ENCODE results near the gene CNOT1. TPM values are rescaled to one million over a fixed set of nuclear protein-coding genes. Genes with fewer than 3 reads are reported as not detected.

The CNOT1 gene
- polyA plus RNA-seq, 1 donor from 2014 or later: 66.2 TPM

- H3K9me3 ChIP-seq (ENCODE audit: low read length): no peaks in the 10 kb centered on the region
- H3K4me3 ChIP-seq (ENCODE audit: low read length): peak overlapping the region; percentile 76
- no peak overlapping the region for H3K4me2 ChIP-seq (ENCODE audit: low read length)
- no peaks in the 10 kb centered on the region for H3F3A ChIP-seq (ENCODE audit: insufficient read depth, low read length, poor library complexity, severe bottlenecking)
- peaks cover 4% of the 10 kb centered on the region for H4K20me1 ChIP-seq (ENCODE audit: insufficient read depth)
- no peak overlapping the region for H3K9ac ChIP-seq (ENCODE audit: low read length)
- H3K79me2 ChIP-seq (replicated peaks; ENCODE audit: insufficient read depth, low read length): peaks cover 41% of the 10 kb centered on the region
- H3K36me3 ChIP-seq (ENCODE audit: insufficient read depth, low read length): no peaks in the 10 kb centered on the region
- no peaks in the 10 kb centered on the region for H3K9me2 ChIP-seq (ENCODE audit: insufficient read depth, low read length)
- TF ChIP-seq MXI1 (conservative IDR thresholded peaks at IDR 0.05; ENCODE audit: poor library complexity, severe bottlenecking): no peak
- no peak for TF ChIP-seq EP300 (conservative IDR thresholded peaks at IDR 0.05; ENCODE audit: poor library complexity, severe bottlenecking)
- no peak for TF ChIP-seq REST (IDR thresholded peaks at IDR 0.05; ENCODE audit: borderline replicate concordance)
- TF ChIP-seq CTCF (IDR thresholded peaks at IDR 0.05; ENCODE audit: poor library complexity, severe bottlenecking): no peak
- TF ChIP-seq EZH2 (IDR thresholded peaks at IDR 0.05; ENCODE audit: borderline replicate concordance, insufficient read depth, low read length, poor library complexity, severe bottlenecking): no peak
- no peak for TF ChIP-seq TAF1 (IDR thresholded peaks at IDR 0.05; ENCODE audit: low read depth)
- TF ChIP-seq RAD21 (conservative IDR thresholded peaks at IDR 0.05): no peak
- no peak for TF ChIP-seq POLR2AphosphoS5 (IDR thresholded peaks at IDR 0.05)
- TF ChIP-seq SMC3 (conservative IDR thresholded peaks at IDR 0.05; ENCODE audit: poor library complexity): no peak
- no peaks in the 10 kb centered on the region for H3K27me3 ChIP-seq (ENCODE audit: insufficient read depth, low read depth, low read length)
- no peak overlapping the region for H2AFZ ChIP-seq (ENCODE audit: low read depth, low read length)
- no peak overlapping the region for H3K27ac ChIP-seq (ENCODE audit: low read length)
Measured at GRCh38 chr16:58503166-58503862, 126.3 kb downstream of the CNOT1 start.

GRCh38 chr16:58502217-58502921 lies 127.3 kb downstream of the CNOT1 start:
- H3K27ac ChIP-seq (ENCODE audit: low read length): peak overlapping the region; percentile 100
- H3K4me3 ChIP-seq (ENCODE audit: low read length): peak overlapping the region; percentile 76
- H3K9me3 ChIP-seq (ENCODE audit: low read length): no peaks in the 10 kb centered on the region
- peaks cover 4% of the 10 kb centered on the region for H4K20me1 ChIP-seq (ENCODE audit: insufficient read depth)
- H3K79me2 ChIP-seq (replicated peaks; ENCODE audit: insufficient read depth, low read length): peaks cover 41% of the 10 kb centered on the region
- no peak for TF ChIP-seq REST (IDR thresholded peaks at IDR 0.05; ENCODE audit: borderline replicate concordance)
- TF ChIP-seq EP300 (conservative IDR thresholded peaks at IDR 0.05; ENCODE audit: poor library complexity, severe bottlenecking): no peak
- TF ChIP-seq POLR2AphosphoS5 (IDR thresholded peaks at IDR 0.05): no peak
- no peak for TF ChIP-seq EZH2 (IDR thresholded peaks at IDR 0.05; ENCODE audit: borderline replicate concordance, insufficient read depth, low read length, poor library complexity, severe bottlenecking)
- TF ChIP-seq CTCF (IDR thresholded peaks at IDR 0.05; ENCODE audit: poor library complexity, severe bottlenecking): no peak
- TF ChIP-seq MXI1 (conservative IDR thresholded peaks at IDR 0.05; ENCODE audit: poor library complexity, severe bottlenecking): no peak
- no peak for TF ChIP-seq RAD21 (conservative IDR thresholded peaks at IDR 0.05)
- no peaks in the 10 kb centered on the region for H3K27me3 ChIP-seq (ENCODE audit: insufficient read depth, low read depth, low read length)
- no peak overlapping the region for H2AFZ ChIP-seq (ENCODE audit: low read depth, low read length)
- H3K9ac ChIP-seq (ENCODE audit: low read length): peak overlapping the region; percentile 97
- peak overlapping the region; percentile 77 for H3K4me2 ChIP-seq (ENCODE audit: low read length)
- no peaks in the 10 kb centered on the region for H3K36me3 ChIP-seq (ENCODE audit: insufficient read depth, low read length)
- peaks cover 7% of the 10 kb centered on the region for H3F3A ChIP-seq (ENCODE audit: insufficient read depth, low read length, poor library complexity, severe bottlenecking)
- no peaks in the 10 kb centered on the region for H3K9me2 ChIP-seq (ENCODE audit: insufficient read depth, low read length)
